HCT116 (cell line): Measurements from ENCODE around the gene DHX30. TPM values are rescaled to one million over a fixed set of nuclear protein-coding genes. Genes with fewer than 3 reads are reported as not detected.

Experiments used
- ATAC-seq: fragments of 200-7000 bp; cut with Tn5 transposase; 2 replicates; pipeline ENCODE4 v1.9.1; 2020; ENCODE audit warnings: mild to moderate bottlenecking, moderate library complexity
- BruUV-seq: library from RNA; stranded (reverse); fragments of 400-500 nt; replicated peaks from 2 replicates; lab custom pipeline; 2021; lab: Mats Ljungman, UMichigan
- CTCF ChIA-PET: fragments of 300-600 bp; sonication (Branson Sonifier 250); formaldehyde crosslinking; loops from one replicate; lab custom pipeline; 2021; ENCODE audit warnings: antibody characterized with exemption; lab: Charles Lee
- POLR2A ChIA-PET: fragments of 300-600, 350-600 bp; sonication (Branson Sonifier 250); formaldehyde crosslinking; loops from one replicate; lab custom pipeline; 2021; ENCODE audit warnings: antibody characterized with exemption; lab: Charles Lee
- RAD21 ChIA-PET, 2 experiments: fragments of 300-600 bp; sonication (Branson Sonifier 250); formaldehyde crosslinking; loops; one replicate each; lab custom pipeline; 2023; ENCODE audit warnings: low total read pairs in 2 of 2; ENCODE audit not compliant: uncharacterized antibody in 2 of 2, unreplicated experiment in 2 of 2, low non-redundant PET in 1 of 2; lab: Charles Lee
- DNase-seq: peaks from one replicate; pipeline ENCODE4 v3.0.0-alpha.2; 2010; ENCODE audit warnings: low read depth, low spot score
- H2AFZ ChIP-seq: fragments of 200-600 bp; shearing (Covaris generic), sonication (generic); 2 replicates; pipeline ENCODE4 v1.6.1; 2017; ENCODE audit warnings: low read depth, mixed run types, mixed read lengths, antibody characterized with exemption, low read length; ENCODE audit not compliant: poor library complexity, severe bottlenecking
- H3K27ac ChIP-seq: 2 replicates; pipeline ENCODE4 v1.5.1; 2012; ENCODE audit warnings: low read depth, low read length
- H3K27me3 ChIP-seq: fragments of 200-600 bp; sonication (generic); 2 replicates; pipeline ENCODE4 v1.6.1; 2016; ENCODE audit warnings: mixed run types, low read length, mixed read lengths; ENCODE audit not compliant: insufficient read depth
- H3K36me3 ChIP-seq, 2 experiments: fragments of 200-500 bp in 1 of 2; fragments of 200-600 bp in 1 of 2; sonication (Bioruptor generic) in 1 of 2; sonication (generic) in 1 of 2; 2 replicates each; pipeline versions ENCODE4 v1.5.1 to v1.6.1; 2014 to 2016; ENCODE audit warnings: low read length in 2 of 2, inconsistent platforms in 1 of 2, mixed read lengths in 1 of 2, mixed run types in 1 of 2; ENCODE audit not compliant: insufficient read depth in 2 of 2, control insufficient read depth in 1 of 2
- H3K4me1 ChIP-seq, 2 experiments: fragments of 200-600 bp in 1 of 2; sonication (generic) in 1 of 2; 2 replicates each; pipeline versions ENCODE4 v1.5.1 to v1.6.1; 2012 to 2017; ENCODE audit warnings: low read length in 2 of 2, inconsistent platforms in 1 of 2, mild to moderate bottlenecking in 1 of 2, mixed read lengths in 1 of 2, mixed run types in 1 of 2, moderate library complexity in 1 of 2; ENCODE audit not compliant: insufficient read depth in 2 of 2, control insufficient read depth in 1 of 2
- H3K4me2 ChIP-seq: fragments of 200-600 bp; sonication (generic); 2 replicates; pipeline ENCODE4 v1.6.1; 2017; ENCODE audit warnings: mixed run types, low read length, mixed read lengths
- H3K4me3 ChIP-seq, 2 experiments: fragments of 200-600 bp in 1 of 2; sonication (generic) in 1 of 2; replicated peaks in 1 of 2; 2 replicates each; pipeline ENCODE4 v1.5.1; 2011 to 2016; ENCODE audit warnings: low read length in 2 of 2, control low read depth in 1 of 2, low read depth in 1 of 2, mild to moderate bottlenecking in 1 of 2, mixed read lengths in 1 of 2, mixed run types in 1 of 2
- H3K79me2 ChIP-seq: fragments of 200-600 bp; sonication (generic); 2 replicates; pipeline ENCODE4 v1.6.1; 2017; ENCODE audit warnings: mild to moderate bottlenecking, mixed run types, low read length, moderate library complexity, mixed read lengths; ENCODE audit not compliant: insufficient read depth
- H3K9ac ChIP-seq: fragments of 200-600 bp; sonication (generic); 2 replicates; pipeline ENCODE4 v1.6.1; 2016; ENCODE audit warnings: low read length, mixed read lengths
- H3K9me2 ChIP-seq: fragments of 200-600 bp; sonication (generic), shearing (Covaris generic); 2 replicates; pipeline ENCODE4 v1.6.1; 2017; ENCODE audit warnings: mixed run types, mild to moderate bottlenecking, moderate library complexity; ENCODE audit not compliant: insufficient read depth
- H3K9me3 ChIP-seq, 2 experiments: fragments of 200-500 bp in 1 of 2; fragments of 200-600 bp in 1 of 2; sonication (Bioruptor generic) in 1 of 2; sonication (generic) in 1 of 2; 2 replicates each; pipeline ENCODE4 v1.6.1; 2014 to 2017; ENCODE audit warnings: low read length in 2 of 2, mixed read lengths in 2 of 2, inconsistent platforms in 1 of 2, low read depth in 1 of 2, mild to moderate bottlenecking in 1 of 2, mixed run types in 1 of 2, moderate library complexity in 1 of 2; ENCODE audit not compliant: control insufficient read depth in 1 of 2, insufficient read depth in 1 of 2
- H4K20me1 ChIP-seq: fragments of 200-600 bp; sonication (generic), shearing (Covaris generic); 2 replicates; pipeline ENCODE4 v1.6.1; 2017; ENCODE audit warnings: mixed run types, mild to moderate bottlenecking, moderate library complexity; ENCODE audit not compliant: insufficient read depth
- ATF3 ChIP-seq: IDR thresholded peaks from 2 replicates; pipeline ENCODE4 v1.6.1; 2012
- CBX3 ChIP-seq: IDR thresholded peaks from 2 replicates; pipeline ENCODE4 v1.6.1; 2012; ENCODE audit warnings: low read depth
- CTCF ChIP-seq, 3 experiments: fragments of 200-600 bp in 1 of 3; sonication (generic) in 1 of 3; IDR thresholded peaks in 2 of 3; conservative IDR thresholded peaks in 1 of 3; 2 replicates each; pipeline ENCODE4 v1.5.1; 2012 to 2017; ENCODE audit warnings: low read depth in 2 of 3, low read length in 2 of 3, antibody characterized with exemption in 1 of 3, borderline replicate concordance in 1 of 3, control low read depth in 1 of 3, mild to moderate bottlenecking in 1 of 3, mixed read lengths in 1 of 3, mixed run types in 1 of 3, moderate library complexity in 1 of 3; ENCODE audit not compliant: insufficient read depth in 1 of 3
- EGR1 ChIP-seq: IDR thresholded peaks from 2 replicates; pipeline ENCODE4 v1.6.1; 2012; ENCODE audit warnings: low read depth
- ELF1 ChIP-seq: IDR thresholded peaks from 2 replicates; pipeline ENCODE4 v1.6.1; 2012; ENCODE audit warnings: low read depth, borderline replicate concordance
- FOSL1 ChIP-seq: IDR thresholded peaks from 2 replicates; pipeline ENCODE4 v1.6.1; 2012; ENCODE audit warnings: low read depth
- JUND ChIP-seq: IDR thresholded peaks from 2 replicates; pipeline ENCODE4 v1.6.1; 2012
- POLR2A ChIP-seq: IDR thresholded peaks from 2 replicates; pipeline ENCODE4 v1.7.0; 2011; ENCODE audit warnings: borderline replicate concordance; ENCODE audit not compliant: insufficient read depth, insufficient read length; ENCODE audit errors: extremely low read depth
- POLR2AphosphoS5 ChIP-seq: IDR thresholded peaks from 2 replicates; pipeline ENCODE4 v1.6.1; 2011; ENCODE audit warnings: mild to moderate bottlenecking, low read depth, low read length, moderate library complexity
- RAD21 ChIP-seq: IDR thresholded peaks from 2 replicates; pipeline ENCODE4 v1.6.1; 2012; ENCODE audit warnings: low read depth, mild to moderate bottlenecking
- REST ChIP-seq: IDR thresholded peaks from 2 replicates; pipeline ENCODE4 v1.6.1; 2012; ENCODE audit warnings: low read depth
- SIN3A ChIP-seq: IDR thresholded peaks from 2 replicates; pipeline ENCODE4 v1.6.1; 2012; ENCODE audit warnings: low read depth
- SP1 ChIP-seq: IDR thresholded peaks from 2 replicates; pipeline ENCODE4 v1.6.1; 2012; ENCODE audit warnings: low read depth
- SRF ChIP-seq: IDR thresholded peaks from 2 replicates; pipeline ENCODE4 v1.6.1; 2012; ENCODE audit warnings: low read depth
- YY1 ChIP-seq: IDR thresholded peaks from 2 replicates; pipeline ENCODE4 v1.6.1; 2011; ENCODE audit warnings: low read length, low read depth, moderate library complexity, mild to moderate bottlenecking; ENCODE audit not compliant: insufficient replicate concordance; ENCODE audit errors: extremely low read depth
- ZFX ChIP-seq: fragments of 450-650 bp; IDR thresholded peaks from 2 replicates; pipeline ENCODE4 v1.6.1; 2017
- ZNF274 ChIP-seq: fragments of 200-500 bp; sonication (Bioruptor generic); IDR thresholded peaks from 2 replicates; pipeline ENCODE4 v1.6.1; 2014; ENCODE audit warnings: mild to moderate bottlenecking, low read depth, low read length, inconsistent platforms
- intact Hi-C: fragments of 100-400 bp; cut with micrococcal nuclease; formaldehyde crosslinking; loops from 2 replicates; pipeline ENCODE4 v1.10.0; 2022
- total RNA-seq: library from RNA; stranded (reverse); gene quantifications from one replicate; pipeline ENCODE4 v1.2.1, GENCODE V29; 2021; ENCODE audit not compliant: unreplicated experiment

The DHX30 gene
- total RNA-seq, 1 experiment from 2014 or later, result 114 TPM

GRCh38 chr3:47870156-47870555 is 67.2 kb downstream of the DHX30 start:
- no peaks in the 10 kb centered on the region for H3K4me1 ChIP-seq
- RAD21 ChIA-PET, result no interaction called here
- no peak overlapping the region for H3K27ac ChIP-seq
- no peak for ATAC-seq
- peaks cover 21 to 51% of the 10 kb centered on the region in 2 experiments; a peak in 3 of 4 replicates for H3K36me3 ChIP-seq
- no peaks in the 10 kb centered on the region for H3K79me2 ChIP-seq
- no peak for DNase-seq
- H3K9me2 ChIP-seq, result no peaks in the 10 kb centered on the region
- no TSS peak for BruUV-seq
- no peaks in the 10 kb centered on the region for H3K9me3 ChIP-seq
- intact Hi-C loops, result no loop called here
- POLR2A ChIA-PET, result no interaction called here
- H3K27me3 ChIP-seq, result no peaks in the 10 kb centered on the region
- no peak overlapping the region for H3K4me3 ChIP-seq
- H4K20me1 ChIP-seq, result no peaks in the 10 kb centered on the region
- no peak for TF ChIP-seq RAD21
- TF ChIP-seq REST, result no peak
- no peak for TF ChIP-seq ZNF274
- no peak for TF ChIP-seq ELF1
- no peak for TF ChIP-seq CBX3
- TF ChIP-seq ZFX, result no peak
- no peak for TF ChIP-seq SP1
- no peak for TF ChIP-seq ATF3
- TF ChIP-seq POLR2AphosphoS5, result no peak
- no peak for TF ChIP-seq FOSL1
- no peak for TF ChIP-seq SRF
- TF ChIP-seq CTCF (IDR thresholded peaks at IDR 0.05 in 2 of 3, conservative IDR thresholded peaks at IDR 0.05 in 1 of 3; ENCODE audit: borderline replicate concordance in 1 of 3, insufficient read depth in 1 of 3, low read depth in 2 of 3, low read length in 2 of 3), result no peak
- no peak for TF ChIP-seq EGR1
- TF ChIP-seq JUND, result no peak
- no peak for TF ChIP-seq POLR2A
- TF ChIP-seq YY1, result no peak
- no peak for TF ChIP-seq SIN3A
- H3K4me2 ChIP-seq, result no peak overlapping the region
- H3K9ac ChIP-seq, result no peak overlapping the region
- CTCF ChIA-PET, result no interaction called here
- no peak overlapping the region for H2AFZ ChIP-seq
